H9 (cell line): Measurements from ENCODE around the gene NFX1. TPM values are rescaled to one million over a fixed set of nuclear protein-coding genes. Genes with fewer than 3 reads are reported as not detected.

Experiments
- DNase-seq: peaks from one replicate; pipeline ENCODE4 v3.0.0-alpha.2; 2017
- H2AFZ ChIP-seq: one replicate; pipeline ENCODE4 v1.6.1; 2013; ENCODE audit warnings: mild to moderate bottlenecking, low read length, control low read depth, moderate library complexity
- H2AK5ac ChIP-seq: 2 replicates; pipeline ENCODE4 v1.6.1; 2013; ENCODE audit warnings: low read length, control low read depth, mixed read lengths; ENCODE audit not compliant: insufficient read length
- H2BK120ac ChIP-seq: one replicate; pipeline ENCODE4 v1.6.1; 2013; ENCODE audit warnings: low read depth, mild to moderate bottlenecking, low read length, control low read depth, inconsistent platforms; ENCODE audit not compliant: poor library complexity, severe bottlenecking
- H2BK12ac ChIP-seq: 2 replicates; pipeline ENCODE4 v1.6.1; 2013; ENCODE audit warnings: low read length, control low read depth, mixed read lengths, low read depth; ENCODE audit not compliant: insufficient read length
- H2BK15ac ChIP-seq: 2 replicates; pipeline ENCODE4 v1.6.1; 2013; ENCODE audit warnings: low read depth, low read length, control low read depth
- H2BK20ac ChIP-seq: one replicate; pipeline ENCODE4 v1.6.1; 2013; ENCODE audit warnings: low read depth, mild to moderate bottlenecking, low read length, control low read depth, inconsistent platforms; ENCODE audit not compliant: poor library complexity, severe bottlenecking
- H2BK5ac ChIP-seq: 2 replicates; pipeline ENCODE4 v1.6.1; 2013; ENCODE audit warnings: low read length, control low read depth, mixed read lengths; ENCODE audit not compliant: insufficient read length
- H3K14ac ChIP-seq: 2 replicates; pipeline ENCODE4 v1.6.1; 2013; ENCODE audit warnings: low read length, control low read depth; ENCODE audit not compliant: insufficient read depth
- H3K18ac ChIP-seq: 2 replicates; pipeline ENCODE4 v1.6.1; 2013; ENCODE audit warnings: low read depth, mild to moderate bottlenecking, mixed read lengths, low read length, control low read depth; ENCODE audit not compliant: insufficient read length
- H3K23ac ChIP-seq: 2 replicates; pipeline ENCODE4 v1.6.1; 2013; ENCODE audit warnings: low read length, control low read depth, mixed read lengths, low read depth; ENCODE audit not compliant: insufficient read length
- H3K23me2 ChIP-seq: 2 replicates; pipeline ENCODE4 v1.6.1; 2013; ENCODE audit warnings: low read depth, mild to moderate bottlenecking, mixed read lengths, low read length, control low read depth; ENCODE audit not compliant: insufficient read length, poor library complexity, severe bottlenecking
- H3K27ac ChIP-seq: 2 replicates; pipeline ENCODE4 v1.5.1; 2013; ENCODE audit warnings: low read length, control low read depth, mixed read lengths, low read depth; ENCODE audit not compliant: insufficient read length
- H3K27me3 ChIP-seq: 2 replicates; pipeline ENCODE4 v1.6.1; 2013; ENCODE audit warnings: low read length, control low read depth, inconsistent platforms; ENCODE audit not compliant: insufficient read depth
- H3K4ac ChIP-seq: 2 replicates; pipeline ENCODE4 v1.6.1; 2013; ENCODE audit warnings: low read depth, mild to moderate bottlenecking, control low read depth, inconsistent platforms, low read length, moderate library complexity
- H3K4me1 ChIP-seq: 2 replicates; pipeline ENCODE4 v1.6.1; 2013; ENCODE audit warnings: low read length, control low read depth, inconsistent platforms; ENCODE audit not compliant: insufficient read depth
- H3K4me2 ChIP-seq: 2 replicates; pipeline ENCODE4 v1.6.1; 2013; ENCODE audit warnings: low read length, control low read depth, mixed read lengths; ENCODE audit not compliant: insufficient read length, insufficient read depth
- H3K56ac ChIP-seq: 2 replicates; pipeline ENCODE4 v1.6.1; 2013; ENCODE audit warnings: low read depth, mild to moderate bottlenecking, mixed read lengths, low read length, control low read depth; ENCODE audit not compliant: insufficient read length
- H3K79me1 ChIP-seq: 2 replicates; pipeline ENCODE4 v1.6.1; 2013; ENCODE audit warnings: low read depth, mild to moderate bottlenecking, moderate library complexity, low read length, control low read depth, inconsistent platforms; ENCODE audit not compliant: insufficient read depth, poor library complexity, severe bottlenecking
- H3K79me2 ChIP-seq: 2 replicates; pipeline ENCODE4 v1.6.1; 2013; ENCODE audit warnings: low read length, control low read depth, inconsistent platforms; ENCODE audit not compliant: insufficient read depth
- H3K9ac ChIP-seq: 2 replicates; pipeline ENCODE4 v1.6.1; 2013; ENCODE audit warnings: low read length, control low read depth, mixed read lengths; ENCODE audit not compliant: insufficient read length; ENCODE audit errors: extremely low read depth
- H3K9me3 ChIP-seq: one replicate; pipeline ENCODE4 v1.6.1; 2013; ENCODE audit warnings: low read depth, low read length, inconsistent platforms; ENCODE audit not compliant: control insufficient read depth
- H3T11ph ChIP-seq: one replicate; pipeline ENCODE4 v1.6.1; 2013; ENCODE audit warnings: mild to moderate bottlenecking, low read length, control low read depth, inconsistent platforms
- H4K20me1 ChIP-seq: one replicate; pipeline ENCODE4 v1.6.1; 2013; ENCODE audit not compliant: control insufficient read depth, insufficient read length, insufficient read depth
- H4K5ac ChIP-seq: 2 replicates; pipeline ENCODE4 v1.6.1; 2013; ENCODE audit warnings: low read depth, mild to moderate bottlenecking, mixed read lengths, low read length, control low read depth; ENCODE audit not compliant: insufficient read length
- H4K8ac ChIP-seq: replicated peaks from 2 replicates; pipeline ENCODE4 v1.6.1; 2013; ENCODE audit warnings: low read length, control low read depth, mixed read lengths, low read depth; ENCODE audit not compliant: insufficient read length
- H4K91ac ChIP-seq: 2 replicates; pipeline ENCODE4 v1.6.1; 2013; ENCODE audit warnings: low read depth, mild to moderate bottlenecking, moderate library complexity, mixed read lengths, low read length, control low read depth; ENCODE audit not compliant: insufficient read length
- H3K27ac Mint-ChIP-seq, 3 experiments: 2 replicates in 2 of 3; 3 replicates in 1 of 3; pipeline ENCODE4 v1.8.0; 2020 to 2021; ENCODE audit warnings: mixed read lengths in 3 of 3, mild to moderate bottlenecking in 1 of 3, moderate library complexity in 1 of 3
- H3K27me3 Mint-ChIP-seq: 2 replicates; pipeline ENCODE4 v1.8.0; 2021; ENCODE audit warnings: low read depth, mild to moderate bottlenecking, moderate library complexity, mixed read lengths
- H3K36me3 Mint-ChIP-seq, 3 experiments: 2 replicates in 2 of 3; 3 replicates in 1 of 3; pipeline ENCODE4 v1.8.0; 2020 to 2021; ENCODE audit warnings: low read depth in 3 of 3, mixed read lengths in 3 of 3; ENCODE audit not compliant: insufficient read depth in 1 of 3
- H3K4me1 Mint-ChIP-seq, 2 experiments: 2 replicates each; pipeline ENCODE4 v1.8.0; 2020; ENCODE audit warnings: mixed read lengths in 2 of 2
- H3K4me3 Mint-ChIP-seq, 2 experiments: 2 replicates in 1 of 2; 3 replicates in 1 of 2; pipeline ENCODE4 v1.8.0; 2020 to 2021; ENCODE audit warnings: mild to moderate bottlenecking in 2 of 2, mixed read lengths in 2 of 2, moderate library complexity in 1 of 2
- H3K9me3 Mint-ChIP-seq, 2 experiments: 2 replicates in 1 of 2; 3 replicates in 1 of 2; pipeline ENCODE4 v1.8.0; 2020; ENCODE audit warnings: mild to moderate bottlenecking in 2 of 2, mixed read lengths in 2 of 2, moderate library complexity in 1 of 2
- WGBS: extraction: QIAGEN DNeasy Blood & Tissue Kit; methylation state at CpG from one replicate; pipeline ENCODE4 v1.1.7; 2013; ENCODE audit warnings: missing lambda C conversion rate, low lambda C conversion rate, mixed read lengths; ENCODE audit not compliant: insufficient read length; ENCODE audit errors: extremely low coverage; 5-methylcytosine and 5-hydroxymethylcytosine counted together
- total RNA-seq: library from RNA; stranded (reverse); gene quantifications from 2 replicates; pipeline ENCODE4 v1.2.1, GENCODE V29; 2021
- TF ChIP-seq, protein P1 (sequence below): fragments of 200-600 bp; sonication (generic); conservative IDR thresholded peaks from 3 replicates; pipeline ENCODE4 v1.8.0; 2021; ENCODE audit warnings: antibody characterized with exemption, mild to moderate bottlenecking

NFX1 gene
- total RNA-seq, 1 experiment from 2014 or later: 35.1 TPM

DNA sequence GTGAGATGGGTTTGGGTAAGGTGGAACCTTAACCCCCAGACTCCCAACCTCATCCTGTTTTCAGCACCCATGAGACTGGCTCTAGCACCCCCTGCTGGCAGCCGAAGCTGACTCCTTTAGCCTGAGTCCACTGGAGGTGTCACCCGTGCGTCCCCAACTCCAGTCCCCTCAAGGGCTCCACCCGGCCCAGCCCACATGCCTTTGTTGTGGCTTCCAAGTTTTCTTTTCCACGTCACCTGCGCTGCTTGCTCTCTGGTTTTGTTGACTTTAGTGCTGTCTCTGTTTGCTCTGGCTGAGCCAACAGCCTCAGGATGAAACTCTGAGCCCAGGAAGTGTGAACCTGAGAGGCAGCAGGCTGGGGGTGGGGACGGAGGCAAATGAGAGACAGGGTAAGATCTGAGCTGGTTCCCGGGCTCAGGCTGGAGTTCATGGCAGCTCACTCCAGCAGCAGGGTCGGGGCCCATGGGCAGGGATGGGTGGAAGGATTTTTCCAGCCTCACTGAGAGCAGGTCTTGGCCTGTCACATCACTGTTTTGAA, 125.3 kb downstream of the NFX1 start:
- Histone ChIP-seq H3K18ac (no peak overlapping the region), H2BK20ac (no peak overlapping the region), H4K20me1 (no peaks in the 10 kb centered on the region), H3K27me3 (no peaks in the 10 kb centered on the region), H3K9me3 (no peaks in the 10 kb centered on the region), H2BK15ac (no peak overlapping the region), H3K56ac (no peak overlapping the region), H3K4me1 (no peaks in the 10 kb centered on the region), H4K5ac (no peak overlapping the region), H3K23me2 (no peaks in the 10 kb centered on the region), H2BK12ac (no peak overlapping the region), H3K9ac (no peak overlapping the region), H2BK120ac (no peak overlapping the region), H2BK5ac (no peak overlapping the region), H3K27ac (no peak overlapping the region), H2AK5ac (no peak overlapping the region), H4K8ac (no peak overlapping the region), H2AFZ (no peak overlapping the region), H3K4me2 (no peak overlapping the region), H3T11ph (no peak overlapping the region), H3K79me2 (no peaks in the 10 kb centered on the region), H4K91ac (no peak overlapping the region), H3K79me1 (no peaks in the 10 kb centered on the region), H3K4ac (no peak overlapping the region), H3K23ac (no peak overlapping the region), H3K14ac (peak overlapping the region; percentile 39; the same call in 1 of the 2 replicates)
- TF ChIP-seq, protein P1, sequence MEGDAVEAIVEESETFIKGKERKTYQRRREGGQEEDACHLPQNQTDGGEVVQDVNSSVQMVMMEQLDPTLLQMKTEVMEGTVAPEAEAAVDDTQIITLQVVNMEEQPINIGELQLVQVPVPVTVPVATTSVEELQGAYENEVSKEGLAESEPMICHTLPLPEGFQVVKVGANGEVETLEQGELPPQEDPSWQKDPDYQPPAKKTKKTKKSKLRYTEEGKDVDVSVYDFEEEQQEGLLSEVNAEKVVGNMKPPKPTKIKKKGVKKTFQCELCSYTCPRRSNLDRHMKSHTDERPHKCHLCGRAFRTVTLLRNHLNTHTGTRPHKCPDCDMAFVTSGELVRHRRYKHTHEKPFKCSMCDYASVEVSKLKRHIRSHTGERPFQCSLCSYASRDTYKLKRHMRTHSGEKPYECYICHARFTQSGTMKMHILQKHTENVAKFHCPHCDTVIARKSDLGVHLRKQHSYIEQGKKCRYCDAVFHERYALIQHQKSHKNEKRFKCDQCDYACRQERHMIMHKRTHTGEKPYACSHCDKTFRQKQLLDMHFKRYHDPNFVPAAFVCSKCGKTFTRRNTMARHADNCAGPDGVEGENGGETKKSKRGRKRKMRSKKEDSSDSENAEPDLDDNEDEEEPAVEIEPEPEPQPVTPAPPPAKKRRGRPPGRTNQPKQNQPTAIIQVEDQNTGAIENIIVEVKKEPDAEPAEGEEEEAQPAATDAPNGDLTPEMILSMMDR: peak; percentile 86
- Mint-ChIP-seq H3K36me3 (no peaks in the 10 kb centered on the region), H3K9me3 (no peaks in the 10 kb centered on the region), H3K27ac (peak overlapping the region in 1 of 3 experiments; percentile 96; a peak in 3 of 7 replicates), H3K27me3 (peaks cover 5% of the 10 kb centered on the region), H3K4me1 (peaks cover 7 to 13% of the 10 kb centered on the region in 2 experiments), H3K4me3 (no peak overlapping the region)
- DNase-seq: peak; percentile 88
- WGBS: no CpG with 5 or more reads among the region's 9 CpGs
